ENCODE results near the gene TBC1D22A. TPM values are rescaled to one million over a fixed set of nuclear protein-coding genes. Genes with fewer than 3 reads are reported as not detected.

Gene TBC1D22A
- polyA plus RNA-seq, 1 donor from 2014 or later = 9.3 TPM

DNA sequence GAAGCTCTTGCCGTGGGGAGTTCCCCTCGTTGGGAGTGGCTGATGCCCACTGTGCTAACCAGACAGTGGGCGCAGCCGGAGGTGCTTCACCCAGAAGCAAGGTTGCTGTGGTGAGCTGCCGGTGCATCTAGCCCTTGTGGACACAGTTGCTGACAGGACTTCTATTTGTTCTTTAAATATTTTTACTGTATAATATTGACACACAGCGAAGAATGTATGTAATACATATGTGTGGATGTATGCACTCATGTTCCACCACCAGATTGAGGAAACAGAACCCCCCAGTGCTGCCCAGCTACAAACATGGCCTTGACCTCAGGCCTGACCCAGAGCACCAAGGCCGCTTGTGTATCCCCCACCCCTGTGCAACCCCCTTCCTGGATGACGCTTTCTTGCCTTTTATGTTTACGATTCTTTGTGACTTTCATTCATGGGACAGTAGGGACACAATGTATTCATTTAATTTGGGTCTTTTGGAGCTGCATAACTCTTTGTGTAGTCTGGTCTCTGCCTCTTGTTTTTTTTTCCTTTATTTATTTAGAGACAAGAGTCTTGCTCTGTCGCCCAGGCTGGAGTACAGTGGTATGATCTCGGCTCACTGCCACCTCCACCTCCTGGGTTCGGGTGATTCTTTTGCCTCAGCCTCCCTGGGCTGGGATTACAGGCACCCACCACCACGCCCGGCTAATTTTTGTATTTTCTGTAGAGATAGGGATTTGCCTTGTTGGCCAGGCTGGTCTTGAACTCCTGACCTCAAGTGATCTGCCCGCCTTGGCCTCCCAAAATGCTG is 132.6 kb downstream of the TBC1D22A start:
- Histone ChIP-seq H2AFZ (ENCODE audit: low read depth, low read length) (no peak overlapping the region), H3K9me2 (ENCODE audit: insufficient read depth, low read length) (no peaks in the 10 kb centered on the region), H3K4me3 (ENCODE audit: low read length) (no peak overlapping the region), H3K36me3 (ENCODE audit: insufficient read depth, low read length) (no peaks in the 10 kb centered on the region), H4K20me1 (ENCODE audit: insufficient read depth) (no peaks in the 10 kb centered on the region), H3K9me3 (ENCODE audit: low read length) (no peaks in the 10 kb centered on the region), H3K9ac (ENCODE audit: low read length) (no peak overlapping the region), H3K4me2 (ENCODE audit: low read length) (no peak overlapping the region), H3K79me2 (replicated peaks; ENCODE audit: insufficient read depth, low read length) (no peaks in the 10 kb centered on the region), H3K27me3 (ENCODE audit: insufficient read depth, low read depth, low read length) (no peaks in the 10 kb centered on the region), H3F3A (ENCODE audit: insufficient read depth, low read length, poor library complexity, severe bottlenecking) (no peaks in the 10 kb centered on the region), H3K27ac (ENCODE audit: low read length) (no peak overlapping the region)
- TF ChIP-seq, protein P1, sequence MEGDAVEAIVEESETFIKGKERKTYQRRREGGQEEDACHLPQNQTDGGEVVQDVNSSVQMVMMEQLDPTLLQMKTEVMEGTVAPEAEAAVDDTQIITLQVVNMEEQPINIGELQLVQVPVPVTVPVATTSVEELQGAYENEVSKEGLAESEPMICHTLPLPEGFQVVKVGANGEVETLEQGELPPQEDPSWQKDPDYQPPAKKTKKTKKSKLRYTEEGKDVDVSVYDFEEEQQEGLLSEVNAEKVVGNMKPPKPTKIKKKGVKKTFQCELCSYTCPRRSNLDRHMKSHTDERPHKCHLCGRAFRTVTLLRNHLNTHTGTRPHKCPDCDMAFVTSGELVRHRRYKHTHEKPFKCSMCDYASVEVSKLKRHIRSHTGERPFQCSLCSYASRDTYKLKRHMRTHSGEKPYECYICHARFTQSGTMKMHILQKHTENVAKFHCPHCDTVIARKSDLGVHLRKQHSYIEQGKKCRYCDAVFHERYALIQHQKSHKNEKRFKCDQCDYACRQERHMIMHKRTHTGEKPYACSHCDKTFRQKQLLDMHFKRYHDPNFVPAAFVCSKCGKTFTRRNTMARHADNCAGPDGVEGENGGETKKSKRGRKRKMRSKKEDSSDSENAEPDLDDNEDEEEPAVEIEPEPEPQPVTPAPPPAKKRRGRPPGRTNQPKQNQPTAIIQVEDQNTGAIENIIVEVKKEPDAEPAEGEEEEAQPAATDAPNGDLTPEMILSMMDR (IDR thresholded peaks at IDR 0.05; ENCODE audit: poor library complexity, severe bottlenecking) = no peak
- TF ChIP-seq MXI1 (conservative IDR thresholded peaks at IDR 0.05; ENCODE audit: poor library complexity, severe bottlenecking) (no peak), POLR2AphosphoS5 (IDR thresholded peaks at IDR 0.05) (no peak), SMC3 (conservative IDR thresholded peaks at IDR 0.05; ENCODE audit: poor library complexity) (no peak), EP300 (conservative IDR thresholded peaks at IDR 0.05; ENCODE audit: poor library complexity, severe bottlenecking) (no peak), RAD21 (conservative IDR thresholded peaks at IDR 0.05) (no peak), EZH2 (IDR thresholded peaks at IDR 0.05; ENCODE audit: borderline replicate concordance, insufficient read depth, low read length, poor library complexity, severe bottlenecking) (no peak), TAF1 (IDR thresholded peaks at IDR 0.05; ENCODE audit: low read depth) (no peak)
- TF ChIP-seq, protein P2, sequence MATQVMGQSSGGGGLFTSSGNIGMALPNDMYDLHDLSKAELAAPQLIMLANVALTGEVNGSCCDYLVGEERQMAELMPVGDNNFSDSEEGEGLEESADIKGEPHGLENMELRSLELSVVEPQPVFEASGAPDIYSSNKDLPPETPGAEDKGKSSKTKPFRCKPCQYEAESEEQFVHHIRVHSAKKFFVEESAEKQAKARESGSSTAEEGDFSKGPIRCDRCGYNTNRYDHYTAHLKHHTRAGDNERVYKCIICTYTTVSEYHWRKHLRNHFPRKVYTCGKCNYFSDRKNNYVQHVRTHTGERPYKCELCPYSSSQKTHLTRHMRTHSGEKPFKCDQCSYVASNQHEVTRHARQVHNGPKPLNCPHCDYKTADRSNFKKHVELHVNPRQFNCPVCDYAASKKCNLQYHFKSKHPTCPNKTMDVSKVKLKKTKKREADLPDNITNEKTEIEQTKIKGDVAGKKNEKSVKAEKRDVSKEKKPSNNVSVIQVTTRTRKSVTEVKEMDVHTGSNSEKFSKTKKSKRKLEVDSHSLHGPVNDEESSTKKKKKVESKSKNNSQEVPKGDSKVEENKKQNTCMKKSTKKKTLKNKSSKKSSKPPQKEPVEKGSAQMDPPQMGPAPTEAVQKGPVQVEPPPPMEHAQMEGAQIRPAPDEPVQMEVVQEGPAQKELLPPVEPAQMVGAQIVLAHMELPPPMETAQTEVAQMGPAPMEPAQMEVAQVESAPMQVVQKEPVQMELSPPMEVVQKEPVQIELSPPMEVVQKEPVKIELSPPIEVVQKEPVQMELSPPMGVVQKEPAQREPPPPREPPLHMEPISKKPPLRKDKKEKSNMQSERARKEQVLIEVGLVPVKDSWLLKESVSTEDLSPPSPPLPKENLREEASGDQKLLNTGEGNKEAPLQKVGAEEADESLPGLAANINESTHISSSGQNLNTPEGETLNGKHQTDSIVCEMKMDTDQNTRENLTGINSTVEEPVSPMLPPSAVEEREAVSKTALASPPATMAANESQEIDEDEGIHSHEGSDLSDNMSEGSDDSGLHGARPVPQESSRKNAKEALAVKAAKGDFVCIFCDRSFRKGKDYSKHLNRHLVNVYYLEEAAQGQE (IDR thresholded peaks at IDR 0.05; ENCODE audit: borderline replicate concordance) = no peak

DNA sequence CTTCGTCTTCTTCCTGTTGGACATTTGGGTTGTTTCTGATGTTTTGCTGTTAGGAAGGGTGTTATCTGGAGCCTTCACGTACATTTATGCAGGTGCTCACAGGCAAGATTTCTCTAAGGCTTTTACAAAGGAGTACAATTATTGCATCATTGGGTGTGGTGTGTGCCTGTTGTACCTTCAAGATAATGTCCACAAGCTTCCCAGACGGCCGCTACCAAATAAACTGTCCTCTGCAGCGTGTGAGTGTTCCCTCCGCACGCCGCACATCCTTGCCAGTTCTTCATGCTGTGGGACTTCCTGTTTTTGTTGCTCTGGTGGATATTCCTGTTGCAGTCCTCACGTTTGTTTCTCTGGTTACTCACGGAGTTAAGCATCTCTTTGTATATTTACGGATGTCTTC is 133.3 kb downstream of the TBC1D22A start:
- no peak overlapping the region for H3K9ac ChIP-seq (ENCODE audit: low read length)
- TF ChIP-seq RAD21 (conservative IDR thresholded peaks at IDR 0.05) = no peak
- TF ChIP-seq EP300 (conservative IDR thresholded peaks at IDR 0.05; ENCODE audit: poor library complexity, severe bottlenecking) = no peak
- TF ChIP-seq, protein P1 (IDR thresholded peaks at IDR 0.05; ENCODE audit: poor library complexity, severe bottlenecking) = no peak
- no peaks in the 10 kb centered on the region for H3K79me2 ChIP-seq (replicated peaks; ENCODE audit: insufficient read depth, low read length)
- no peaks in the 10 kb centered on the region for H3F3A ChIP-seq (ENCODE audit: insufficient read depth, low read length, poor library complexity, severe bottlenecking)
- no peaks in the 10 kb centered on the region for H4K20me1 ChIP-seq (ENCODE audit: insufficient read depth)
- H2AFZ ChIP-seq (ENCODE audit: low read depth, low read length) = no peak overlapping the region
- H3K4me3 ChIP-seq (ENCODE audit: low read length) = no peak overlapping the region
- no peak overlapping the region for H3K4me2 ChIP-seq (ENCODE audit: low read length)
- no peaks in the 10 kb centered on the region for H3K27me3 ChIP-seq (ENCODE audit: insufficient read depth, low read depth, low read length)
- H3K9me3 ChIP-seq (ENCODE audit: low read length) = no peaks in the 10 kb centered on the region
- H3K27ac ChIP-seq (ENCODE audit: low read length) = no peak overlapping the region
- H3K9me2 ChIP-seq (ENCODE audit: insufficient read depth, low read length) = no peaks in the 10 kb centered on the region
- H3K36me3 ChIP-seq (ENCODE audit: insufficient read depth, low read length) = no peaks in the 10 kb centered on the region
